Panc1 (cell line): ENCODE results near the gene GSK3B. TPM values are rescaled to one million over a fixed set of nuclear protein-coding genes. Genes with fewer than 3 reads are reported as not detected.

Experiments used
- ATAC-seq: fragments of 200-7000 bp; cut with Tn5 transposase; 2 replicates; pipeline ENCODE4 v1.9.1; 2020; ENCODE audit warnings: mild to moderate bottlenecking, moderate library complexity
- BruUV-seq: library from RNA; stranded (reverse); fragments of 400-500 nt; replicated peaks from 2 replicates; lab custom pipeline; 2021; lab: Mats Ljungman, UMichigan
- CTCF ChIA-PET: fragments of 300-600 bp; sonication (Branson Sonifier 250); formaldehyde crosslinking; loops from one replicate; lab custom pipeline; 2022; ENCODE audit warnings: antibody characterized with exemption; lab: Charles Lee
- POLR2A ChIA-PET: fragments of 300-600 bp; sonication (Branson Sonifier 250); formaldehyde crosslinking; loops from one replicate; lab custom pipeline; 2022; ENCODE audit warnings: antibody characterized with exemption; lab: Charles Lee
- DNase-seq: peaks from one replicate; pipeline ENCODE4 v3.0.0-alpha.2; 2010; ENCODE audit warnings: low read depth, low spot score
- H3K27ac ChIP-seq: 2 replicates; pipeline ENCODE4 v1.5.1; 2011; ENCODE audit warnings: mild to moderate bottlenecking, low read length, inconsistent platforms
- H3K27me3 ChIP-seq: fragments of 200-500 bp; sonication (Bioruptor generic); 2 replicates; pipeline ENCODE4 v1.6.0; 2014; ENCODE audit warnings: low read length, inconsistent platforms; ENCODE audit not compliant: control insufficient read depth, insufficient read depth
- H3K36me3 ChIP-seq: fragments of 200-500 bp; sonication (Bioruptor generic); 2 replicates; pipeline ENCODE4 v1.5.1; 2014; ENCODE audit warnings: inconsistent platforms, mild to moderate bottlenecking, low read length, moderate library complexity; ENCODE audit not compliant: control insufficient read depth, insufficient read depth
- H3K4me1 ChIP-seq: 2 replicates; pipeline ENCODE4 v1.5.1; 2011; ENCODE audit warnings: inconsistent platforms, mild to moderate bottlenecking, low read length, moderate library complexity; ENCODE audit not compliant: control insufficient read depth, insufficient read depth
- H3K4me3 ChIP-seq, 2 experiments: 2 replicates each; pipeline ENCODE4 v1.5.1; 2011 to 2012; ENCODE audit warnings: low read depth in 2 of 2, low read length in 2 of 2, mild to moderate bottlenecking in 2 of 2, inconsistent platforms in 1 of 2, moderate library complexity in 1 of 2
- H3K9me3 ChIP-seq: fragments of 200-500 bp; sonication (Bioruptor generic); 2 replicates; pipeline ENCODE4 v1.5.1; 2014; ENCODE audit warnings: low read depth, mild to moderate bottlenecking, inconsistent platforms, low read length, moderate library complexity; ENCODE audit not compliant: control insufficient read depth, insufficient read depth
- CTCF ChIP-seq: fragments of 450-650 bp; IDR thresholded peaks from 2 replicates; pipeline ENCODE4 v1.5.1; 2017; ENCODE audit warnings: mild to moderate bottlenecking
- POLR2AphosphoS5 ChIP-seq: IDR thresholded peaks from 2 replicates; pipeline ENCODE4 v1.6.1; 2012; ENCODE audit warnings: mild to moderate bottlenecking, low read depth, low read length, moderate library complexity
- REST ChIP-seq, 2 experiments: IDR thresholded peaks; 2 replicates each; pipeline ENCODE4 v1.6.1; 2011 to 2012; ENCODE audit warnings: low read depth in 2 of 2, control low read depth in 1 of 2, low read length in 1 of 2, mild to moderate bottlenecking in 1 of 2, moderate library complexity in 1 of 2; ENCODE audit not compliant: insufficient read depth in 1 of 2
- SIN3A ChIP-seq: IDR thresholded peaks from 2 replicates; pipeline ENCODE4 v1.6.1; 2012; ENCODE audit warnings: low read depth, mild to moderate bottlenecking, low read length, moderate library complexity, borderline replicate concordance; ENCODE audit not compliant: insufficient read depth
- TCF7L2 ChIP-seq: IDR thresholded peaks from 2 replicates; pipeline ENCODE4 v1.6.1; 2011; ENCODE audit warnings: mild to moderate bottlenecking, low read depth, low read length, inconsistent platforms
- in situ Hi-C: cut with HindIII; loops from 2 replicates; pipeline ENCODE4 v1.10.0; 2016; ENCODE audit warnings: low sequenced_read_pairs, low pct_unique_long_range_greater_than_20kb
- intact Hi-C: fragments of 100-400 bp; cut with micrococcal nuclease; formaldehyde crosslinking; loops from one replicate; pipeline ENCODE4 v1.10.0; 2022; ENCODE audit not compliant: unreplicated experiment
- total RNA-seq: library from RNA; stranded (reverse); gene quantifications from one replicate; pipeline ENCODE4 v1.2.1, GENCODE V29; 2021; ENCODE audit not compliant: unreplicated experiment

Gene GSK3B
- total RNA-seq, 1 experiment from 2014 or later: 35.3 TPM

GRCh38 chr3:119933207-119933606, 161.0 kb downstream of the GSK3B start:
- POLR2A ChIA-PET: no interaction called here
- DNase-seq: no peak
- in situ Hi-C loops (no loop called here), intact Hi-C loops (no loop called here)
- H3K9me3 ChIP-seq: no peaks in the 10 kb centered on the region
- no peak overlapping the region for H3K27ac ChIP-seq
- CTCF ChIA-PET: no interaction called here
- no peaks in the 10 kb centered on the region for H3K36me3 ChIP-seq
- BruUV-seq: no TSS peak
- H3K4me3 ChIP-seq: no peak overlapping the region
- H3K27me3 ChIP-seq: no peaks in the 10 kb centered on the region
- no peak for ATAC-seq
- TF ChIP-seq REST (IDR thresholded peaks at IDR 0.05; ENCODE audit: insufficient read depth in 1 of 2, low read depth in 2 of 2, low read length in 1 of 2): no peak
- TF ChIP-seq CTCF: no peak
- no peak for TF ChIP-seq SIN3A
- TF ChIP-seq POLR2AphosphoS5: no peak
- TF ChIP-seq TCF7L2: no peak
- H3K4me1 ChIP-seq: no peaks in the 10 kb centered on the region; the same call in 1 of the 2 replicates

GRCh38 chr3:119930286-119930685, 164.0 kb downstream of the GSK3B start:
- CTCF ChIA-PET: no interaction called here
- in situ Hi-C loops (no loop called here), intact Hi-C loops (no loop called here)
- Histone ChIP-seq H3K27me3 (no peaks in the 10 kb centered on the region), H3K4me1 (no peaks in the 10 kb centered on the region), H3K9me3 (no peaks in the 10 kb centered on the region), H3K36me3 (no peaks in the 10 kb centered on the region), H3K4me3 (no peak overlapping the region), H3K27ac (no peak overlapping the region)
- no peak for DNase-seq
- no TSS peak for BruUV-seq
- POLR2A ChIA-PET: no interaction called here
- ATAC-seq: no peak
- no peak for TF ChIP-seq CTCF

GRCh38 chr3:119927190-119927589, 167.1 kb downstream of the GSK3B start:
- ChIA-PET POLR2A (no interaction called here), CTCF (no interaction called here)
- H3K27me3 ChIP-seq: no peaks in the 10 kb centered on the region
- H3K4me1 ChIP-seq: no peaks in the 10 kb centered on the region
- no peaks in the 10 kb centered on the region for H3K9me3 ChIP-seq
- no peak overlapping the region for H3K27ac ChIP-seq
- no peak overlapping the region for H3K4me3 ChIP-seq
- in situ Hi-C loops (no loop called here), intact Hi-C loops (no loop called here)
- TF ChIP-seq TCF7L2: no peak
- no peak for TF ChIP-seq SIN3A
- H3K36me3 ChIP-seq: no peaks in the 10 kb centered on the region
- no peak for ATAC-seq
- DNase-seq: no peak
- no TSS peak for BruUV-seq
